Ramos (cell line): ENCODE data around the gene SLMAP.
"Not testable (repeated sequence)": the region's sequence is repeated elsewhere in the genome, so short reads cannot be mapped to it uniquely, and the experiment has no call there.

Experiments
- in situ Hi-C: fragments of 300-500 bp; cut with MboI; formaldehyde crosslinking; loops from one replicate; pipeline ENCODE4 v1.14.3; 2022; ENCODE audit warnings: low sequenced_read_pairs; ENCODE audit not compliant: unreplicated experiment

SLMAP gene

DNA sequence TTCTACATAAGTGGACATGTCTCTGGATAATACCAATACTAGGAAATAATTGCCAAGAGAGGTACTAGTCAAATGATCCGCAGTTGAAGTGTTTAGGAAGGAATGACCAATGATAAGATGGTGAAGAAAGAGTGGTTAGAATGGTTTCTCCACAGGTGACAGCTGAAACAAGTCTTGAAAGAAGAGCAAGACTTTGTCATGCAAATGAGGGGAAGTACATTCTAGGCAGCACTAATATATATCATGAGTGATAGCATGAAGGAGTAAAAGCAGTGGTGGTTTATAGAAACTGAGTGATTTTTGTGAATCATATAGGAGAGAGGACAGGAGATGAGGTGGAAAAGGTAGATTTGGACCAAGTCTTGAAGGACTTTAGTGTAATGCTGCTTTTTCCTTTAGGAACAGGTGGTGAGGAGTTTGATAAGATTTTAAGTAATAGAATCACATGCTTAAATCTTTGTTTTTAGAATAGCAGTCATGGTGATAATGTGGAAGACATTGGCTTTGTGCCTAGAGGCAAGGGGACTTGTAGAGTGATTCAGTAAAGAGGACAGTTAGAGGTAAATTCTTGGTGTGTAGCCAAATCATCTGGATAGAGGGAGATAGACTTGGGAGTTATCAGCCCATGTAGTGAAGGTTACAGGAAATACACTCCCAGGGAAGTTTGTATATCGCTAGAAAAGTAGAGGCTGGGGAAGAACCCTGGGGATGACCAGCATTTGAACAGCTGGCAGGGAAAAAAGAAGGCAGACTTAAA, 31.9 kb downstream of the SLMAP start:
- in situ Hi-C loops, result no loop called here

DNA sequence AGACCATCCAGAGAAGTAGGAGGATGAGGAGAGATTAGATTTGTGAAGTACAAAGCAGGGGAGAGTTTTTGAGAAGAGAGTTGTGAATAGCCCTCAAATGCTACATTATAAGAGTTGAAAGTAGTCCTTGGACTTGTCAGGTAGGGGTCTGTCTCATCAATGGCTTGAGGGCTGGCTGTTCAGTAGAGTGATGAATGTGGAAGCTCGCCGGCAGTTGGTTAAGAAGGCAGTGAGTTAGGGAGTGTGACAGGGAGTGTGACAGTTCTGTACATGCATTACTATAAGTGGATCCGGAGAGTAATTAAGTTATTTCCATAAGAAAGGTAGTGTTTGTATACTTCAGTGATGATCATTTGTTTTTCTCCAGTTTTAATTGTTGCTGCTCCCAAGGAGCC, 32.5 kb downstream of the SLMAP start:
- in situ Hi-C loops, result no loop called here

DNA sequence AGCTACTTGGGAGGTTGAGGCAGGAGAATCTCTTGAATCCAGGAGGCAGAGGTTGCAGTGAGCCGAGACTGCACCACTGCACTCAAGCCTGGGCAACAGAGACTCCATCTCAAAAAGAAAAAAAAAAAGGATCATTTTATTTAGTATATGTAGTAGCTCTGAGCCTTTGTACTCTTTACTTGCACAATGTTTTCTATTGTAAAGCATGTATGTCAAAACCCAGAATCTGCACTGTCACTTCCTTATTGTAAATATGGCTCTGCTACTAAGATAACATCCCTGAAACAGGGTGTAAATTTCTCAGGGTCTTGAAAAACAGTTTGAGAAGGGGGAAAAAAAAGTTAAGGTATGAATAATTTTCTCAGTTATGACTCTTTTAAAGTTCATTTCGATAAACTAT, 35.1 kb downstream of the SLMAP start:
- in situ Hi-C loops, result no loop called here

DNA sequence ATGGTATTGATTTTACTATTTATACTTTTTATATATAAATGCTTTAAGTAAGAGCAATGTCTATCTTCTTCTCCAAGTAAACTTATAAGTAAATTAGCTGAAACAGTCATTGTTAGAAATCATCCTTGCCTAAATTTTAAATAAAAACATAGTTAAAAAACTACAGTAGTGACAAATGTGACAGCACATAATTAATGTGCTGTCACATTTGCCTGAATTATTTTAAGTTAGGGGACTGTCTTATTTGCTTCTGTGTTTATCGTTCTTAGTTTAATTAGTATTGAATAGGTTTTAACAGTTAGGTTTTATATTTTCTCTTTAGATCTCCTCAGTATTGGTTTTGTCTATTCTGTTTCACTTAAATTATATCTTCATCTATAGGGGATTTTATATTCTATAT, 36.1 kb downstream of the SLMAP start:
- in situ Hi-C loops, result no loop called here

DNA sequence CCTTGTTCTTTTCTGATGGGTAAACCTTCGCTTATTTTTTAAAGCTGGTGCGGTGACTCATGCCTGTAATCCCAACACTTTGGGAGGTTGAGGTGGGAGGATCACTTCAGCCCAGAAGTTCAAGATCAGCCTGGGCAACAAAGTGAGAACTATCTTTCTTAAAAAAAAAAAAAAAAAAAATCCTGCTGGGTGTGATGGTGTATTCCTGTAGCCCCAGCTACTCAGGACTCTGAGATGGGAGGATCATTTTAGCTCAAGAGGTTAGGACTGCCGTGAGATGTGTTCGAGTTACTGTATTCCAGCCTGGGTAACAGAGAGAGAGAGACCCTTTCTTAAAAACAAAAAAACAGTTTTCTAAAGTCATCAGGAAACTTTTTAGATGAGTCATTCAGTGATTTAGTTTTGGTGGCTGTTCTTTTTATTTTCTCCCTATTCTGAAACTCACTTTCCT, 37.7 kb downstream of the SLMAP start:
- in situ Hi-C loops, result no loop called here

DNA sequence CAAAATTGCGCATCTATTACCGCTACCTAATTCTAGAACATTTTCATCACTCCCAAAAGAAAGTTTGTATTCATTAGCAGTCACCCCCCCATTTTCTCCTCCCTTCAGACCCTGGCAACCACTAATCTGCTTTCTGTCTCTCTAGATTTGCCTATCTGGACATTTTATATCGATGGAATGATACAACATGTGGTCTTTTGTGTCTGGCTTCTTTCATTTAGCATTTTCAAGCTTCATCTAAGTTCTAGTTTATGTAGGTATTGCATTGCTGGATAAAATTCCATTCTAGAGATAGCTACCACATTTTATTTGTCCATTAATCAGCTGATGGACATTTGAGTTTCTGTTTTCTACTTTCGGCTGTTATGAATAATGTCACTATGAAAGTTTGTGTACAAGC, 38.4 kb downstream of the SLMAP start:
- in situ Hi-C loops, result no loop called here

DNA sequence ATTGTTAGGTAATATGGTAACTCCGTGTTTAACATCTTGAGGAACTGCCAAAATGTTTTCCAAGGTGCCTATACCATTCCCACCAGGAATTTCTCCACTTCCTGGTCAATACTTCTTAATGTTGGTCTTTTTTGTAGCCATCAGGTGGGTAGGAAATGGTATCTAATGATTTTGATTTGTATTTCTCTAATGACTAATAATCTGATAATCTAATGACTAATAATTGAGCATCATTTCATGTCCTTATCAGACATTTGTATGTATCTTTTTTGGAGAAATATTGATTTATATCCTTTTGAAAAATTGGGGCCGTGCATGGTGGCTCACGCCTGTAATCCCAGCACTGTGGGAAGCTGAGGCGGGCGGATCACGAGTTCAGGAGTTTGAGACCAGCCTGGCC, 38.8 kb downstream of the SLMAP start:
- in situ Hi-C loops, result no loop called here

DNA sequence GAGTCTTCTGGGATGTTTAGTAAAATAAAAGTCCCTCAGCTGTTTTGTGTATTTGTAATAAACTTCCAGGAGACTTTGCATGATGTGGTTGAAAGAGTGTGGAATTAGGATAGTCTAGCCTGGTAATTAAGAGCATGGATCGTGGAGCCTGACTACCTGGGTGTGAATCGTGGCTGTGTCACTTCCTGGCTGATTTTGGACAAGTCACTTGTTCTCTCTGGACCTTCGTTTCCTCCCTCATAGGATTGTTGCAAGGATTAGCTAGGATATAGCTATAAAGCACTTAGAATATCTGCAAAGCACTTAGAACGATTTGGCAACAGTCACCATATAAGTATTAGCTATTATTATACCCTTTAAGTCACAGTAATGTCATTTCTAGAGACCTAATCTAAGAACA, 40.2 kb downstream of the SLMAP start:
- in situ Hi-C loops, result no loop called here

DNA sequence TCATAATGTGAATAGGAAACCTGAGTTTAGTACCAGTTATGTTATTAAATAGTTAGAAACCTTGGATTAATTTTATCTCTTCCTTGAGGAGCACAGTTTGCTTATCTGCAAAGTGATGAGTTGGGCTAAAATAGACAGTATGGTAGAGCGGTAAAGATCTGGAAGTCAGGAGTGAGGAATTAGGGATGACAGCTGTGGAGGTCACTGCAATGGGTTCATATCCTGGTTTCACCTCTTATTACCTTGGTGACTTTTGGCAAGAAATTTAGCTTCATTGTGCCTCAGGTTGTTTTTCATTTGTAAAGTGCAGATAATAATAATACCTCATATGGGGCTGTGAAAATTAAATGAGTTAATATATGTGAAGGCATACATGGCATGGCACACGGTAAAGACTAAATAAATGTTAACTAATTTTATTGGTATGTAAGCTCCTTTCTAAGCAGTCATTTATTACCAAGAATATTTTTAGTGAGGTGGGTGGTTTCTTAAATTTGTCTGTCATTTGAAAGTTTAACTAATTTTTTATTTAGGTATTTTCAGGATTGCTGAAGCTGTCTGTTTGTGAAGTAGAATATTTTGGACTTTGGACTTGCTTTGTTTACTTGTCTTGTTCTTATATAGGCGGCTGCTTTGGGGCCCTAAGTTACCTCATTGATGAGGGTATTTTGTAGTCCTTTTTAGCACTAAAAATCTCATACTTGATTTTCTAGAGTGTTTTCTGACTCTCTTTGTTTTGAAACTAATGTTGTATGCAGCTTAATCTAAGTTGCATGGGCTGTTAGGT, 41.8 kb downstream of the SLMAP start:
- in situ Hi-C loops, result no loop called here

DNA sequence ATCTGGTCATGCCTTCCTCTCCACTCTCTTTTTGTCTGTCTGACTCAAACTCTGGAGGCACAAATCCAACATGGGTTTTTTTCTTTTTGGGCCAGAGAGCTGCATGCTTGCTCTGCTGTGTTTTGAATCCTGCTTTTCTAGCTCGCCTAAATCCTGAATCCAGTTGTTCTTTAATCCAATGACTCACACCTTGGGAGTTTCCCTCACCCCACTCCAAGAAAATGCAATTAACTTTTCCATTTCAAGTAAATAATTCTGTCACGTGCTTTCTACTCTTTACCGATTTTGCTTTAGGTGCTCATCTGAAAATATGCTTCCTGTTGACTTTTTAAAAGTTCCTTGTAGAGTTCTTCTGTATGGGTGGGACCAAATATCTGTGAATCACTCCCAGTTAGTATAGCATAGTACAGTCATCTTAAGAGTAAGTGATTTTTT, 47.6 kb downstream of the SLMAP start:
- in situ Hi-C loops, result no loop called here

DNA sequence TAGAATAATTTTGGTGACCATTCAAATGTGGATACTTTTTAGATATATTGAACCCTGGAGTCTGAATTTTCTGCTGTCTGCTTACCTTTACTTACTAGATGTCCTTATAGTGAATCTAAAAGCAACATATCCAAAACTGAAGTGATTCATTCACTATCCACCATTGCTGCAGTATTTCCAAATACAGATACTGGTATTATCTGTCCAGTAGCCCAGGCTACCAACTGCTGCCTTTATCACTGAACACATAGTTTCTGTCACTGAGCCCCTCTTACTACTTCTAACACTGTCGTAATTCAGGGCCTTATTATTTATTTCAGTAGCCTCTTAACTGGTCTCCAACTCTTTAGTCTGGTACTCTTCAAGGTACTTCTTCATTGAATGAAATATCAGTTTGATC, 49.2 kb downstream of the SLMAP start:
- in situ Hi-C loops, result no loop called here

DNA sequence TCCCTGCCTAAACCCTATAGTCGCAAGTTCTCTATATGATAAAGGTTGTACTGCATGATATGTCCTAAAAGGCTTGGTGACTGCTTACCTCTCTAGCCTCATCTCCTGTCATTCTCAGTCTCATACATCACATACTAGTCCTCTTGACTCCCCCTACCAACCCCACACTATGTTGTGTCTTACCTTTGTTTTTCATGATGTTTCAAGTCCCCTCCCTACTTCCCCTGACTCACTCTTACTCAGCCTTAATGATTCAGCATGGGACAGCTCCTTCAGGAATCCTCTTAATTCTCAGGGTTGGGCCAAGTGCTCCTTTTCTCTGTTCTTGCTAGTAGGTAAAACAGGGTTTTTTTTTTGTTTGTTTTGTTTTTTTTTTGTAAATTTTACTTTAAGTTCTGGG, 49.6 kb downstream of the SLMAP start:
- in situ Hi-C loops, result no loop called here

DNA sequence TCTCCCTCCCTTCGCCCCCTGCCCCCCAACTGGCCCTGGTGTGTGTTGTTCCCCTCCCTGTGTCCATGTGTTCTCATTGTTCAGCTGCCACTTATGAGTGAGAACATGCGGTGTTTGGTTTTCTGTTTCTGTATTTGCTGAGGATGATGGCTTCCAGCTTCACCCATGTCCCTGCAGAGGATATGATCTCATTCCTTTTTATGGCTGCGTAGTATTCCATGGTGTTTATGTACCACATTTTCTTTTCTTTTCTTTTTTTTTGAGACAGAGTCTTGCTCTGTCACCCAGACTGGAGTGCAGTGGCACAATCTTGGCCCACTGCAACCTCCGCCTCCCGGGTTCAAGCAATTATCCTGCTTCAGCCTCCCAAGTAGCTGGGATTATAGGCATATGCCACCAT, 50.1 kb downstream of the SLMAP start:
- in situ Hi-C loops, result not testable (repeated sequence)

DNA sequence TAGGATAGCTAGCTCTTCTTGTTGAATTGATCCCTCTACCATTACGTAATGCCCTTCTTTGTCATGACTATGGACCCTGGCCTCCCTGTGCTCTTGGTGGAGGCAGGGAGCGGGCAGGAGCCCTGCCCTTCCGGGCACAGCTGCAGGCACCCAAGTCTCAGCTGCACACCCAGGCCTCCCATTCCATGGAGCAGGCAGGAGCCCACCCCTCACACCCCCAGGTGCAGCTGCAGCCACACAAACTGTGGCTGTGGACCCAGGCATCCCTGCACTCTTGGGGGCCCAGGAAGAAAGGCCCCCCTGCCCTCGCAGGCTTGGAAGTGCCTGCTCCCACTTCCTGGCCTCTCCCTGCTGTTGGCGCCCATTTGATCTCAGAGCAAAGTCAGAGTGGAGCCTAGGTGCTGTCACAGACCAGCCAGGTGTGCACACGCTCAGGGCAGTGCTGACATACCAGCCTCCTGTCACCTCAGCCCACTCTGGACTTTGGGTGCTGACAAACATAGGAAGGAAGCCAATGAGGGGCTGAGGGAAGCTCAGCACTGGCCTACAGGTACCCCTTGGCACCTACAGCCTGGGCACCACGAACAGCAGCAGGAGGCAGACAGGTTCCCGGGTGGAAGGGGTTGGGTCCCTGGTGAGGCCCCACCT, 53.0 kb downstream of the SLMAP start:
- in situ Hi-C loops, result no loop called here

DNA sequence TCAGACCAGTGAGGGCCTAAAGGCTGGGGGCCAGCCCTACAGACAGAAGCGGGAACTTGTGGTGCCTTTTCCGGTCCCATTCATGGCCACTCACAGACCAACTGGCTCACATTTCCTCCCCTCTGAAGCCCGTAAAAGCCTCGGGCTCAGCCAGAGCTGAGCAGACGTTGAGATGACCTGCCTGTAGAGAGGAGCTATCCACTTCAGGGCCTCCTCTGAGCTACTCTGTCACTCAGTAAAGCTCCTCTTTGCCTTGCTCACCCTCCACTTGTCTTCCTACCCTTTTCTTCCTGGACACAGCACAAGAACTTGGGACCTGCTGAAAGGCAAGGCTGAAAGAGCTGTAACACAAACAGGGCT, 53.5 kb downstream of the SLMAP start:
- in situ Hi-C loops, result no loop called here

DNA sequence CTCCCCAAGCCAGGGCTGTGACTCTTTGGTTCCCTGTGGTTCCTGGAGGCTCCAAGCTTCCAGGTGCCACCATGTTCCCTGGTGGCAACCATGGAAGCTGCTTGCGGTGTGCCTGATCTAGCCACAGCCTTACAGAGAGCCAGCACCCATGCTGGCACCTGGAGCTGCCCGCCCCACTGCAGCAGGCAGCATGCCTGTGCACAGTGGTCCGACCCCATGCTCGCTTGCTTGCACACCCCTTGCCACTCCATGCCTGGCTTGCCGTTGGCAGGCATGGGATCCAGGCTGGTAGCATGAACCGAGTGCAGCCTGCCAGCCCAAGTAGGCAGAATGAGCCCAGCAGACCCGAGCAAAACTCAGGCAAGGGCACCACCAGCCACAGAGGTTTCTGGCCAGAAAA, 53.9 kb downstream of the SLMAP start:
- in situ Hi-C loops, result no loop called here

DNA sequence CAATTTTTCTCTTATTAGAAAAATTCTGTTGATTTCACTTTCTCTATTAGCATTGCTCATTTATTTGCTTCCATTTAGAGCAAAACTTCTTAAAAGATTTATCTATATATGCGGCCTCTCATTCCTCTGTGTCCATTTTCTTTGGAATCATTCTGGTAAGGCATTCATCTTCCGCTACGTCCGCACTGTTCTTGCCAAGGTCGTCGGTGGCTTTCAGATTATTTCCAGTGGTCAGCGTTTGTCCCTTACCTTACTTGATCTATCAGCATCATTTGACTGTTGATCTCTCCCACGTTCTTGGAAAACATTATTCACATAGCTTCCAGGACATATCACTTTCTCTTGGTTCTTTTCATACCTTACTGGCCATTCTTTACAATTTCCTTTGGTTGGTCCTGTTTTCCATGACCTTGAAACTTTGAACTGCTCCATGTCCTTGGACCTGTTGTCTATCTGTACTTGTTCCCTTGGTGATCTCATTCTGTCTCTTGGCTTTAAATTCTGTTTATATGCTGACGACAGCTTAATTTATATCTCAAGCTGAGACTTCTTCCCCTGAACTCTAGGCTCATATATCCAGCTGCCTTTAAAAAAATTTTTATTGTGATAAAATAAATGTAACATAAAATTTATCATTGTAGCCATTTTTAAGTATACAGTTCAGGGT, 54.5 kb downstream of the SLMAP start:
- in situ Hi-C loops, result no loop called here

DNA sequence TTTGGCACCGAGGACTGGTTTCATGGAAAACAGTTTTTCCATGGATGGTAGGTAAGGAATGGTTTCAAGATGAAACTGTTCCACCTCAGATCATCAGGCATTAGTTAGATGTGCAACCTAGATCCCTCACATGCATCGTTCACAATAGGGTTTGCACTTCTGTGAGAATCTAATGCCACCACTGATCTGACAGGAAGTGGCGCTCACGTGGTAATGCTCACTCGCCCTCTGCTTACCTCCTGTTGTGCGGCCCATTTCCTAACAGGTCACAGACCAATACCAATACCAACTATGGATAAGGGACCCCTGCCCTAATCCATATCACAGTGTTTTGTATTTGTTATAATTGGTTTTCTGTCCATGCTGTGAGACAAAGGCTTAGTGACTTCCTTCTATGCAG, 58.9 kb downstream of the SLMAP start:
- in situ Hi-C loops, result no loop called here

DNA sequence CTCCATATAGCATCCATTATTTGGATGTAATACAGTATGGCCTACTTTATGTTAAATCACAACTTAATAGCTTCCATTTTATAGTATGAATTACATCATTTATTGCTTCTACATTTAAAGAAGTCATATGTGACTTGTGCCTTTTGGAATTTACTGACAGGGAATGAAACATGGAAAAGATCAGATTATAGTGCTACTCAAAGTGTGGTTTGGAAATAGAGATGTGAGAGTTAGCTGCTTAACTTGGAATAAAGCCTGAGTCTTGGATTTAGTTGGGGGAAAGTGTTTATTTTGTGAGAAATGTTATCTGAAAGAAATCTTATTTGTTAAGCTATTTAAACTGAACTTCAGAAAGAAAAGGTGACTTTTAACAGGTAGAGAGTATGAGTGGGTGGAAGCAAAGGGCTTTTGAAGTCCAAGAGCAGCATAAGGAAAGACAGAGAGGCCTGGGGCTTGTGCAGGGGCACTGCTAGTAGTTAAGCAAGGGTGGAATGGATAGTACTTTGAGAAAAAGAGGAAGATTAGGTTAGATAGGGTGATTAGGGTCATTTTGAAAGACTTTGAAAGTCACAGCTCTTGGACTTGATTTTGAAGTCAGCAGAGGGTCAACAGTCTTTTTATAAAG, 60.5 kb downstream of the SLMAP start:
- in situ Hi-C loops, result no loop called here

DNA sequence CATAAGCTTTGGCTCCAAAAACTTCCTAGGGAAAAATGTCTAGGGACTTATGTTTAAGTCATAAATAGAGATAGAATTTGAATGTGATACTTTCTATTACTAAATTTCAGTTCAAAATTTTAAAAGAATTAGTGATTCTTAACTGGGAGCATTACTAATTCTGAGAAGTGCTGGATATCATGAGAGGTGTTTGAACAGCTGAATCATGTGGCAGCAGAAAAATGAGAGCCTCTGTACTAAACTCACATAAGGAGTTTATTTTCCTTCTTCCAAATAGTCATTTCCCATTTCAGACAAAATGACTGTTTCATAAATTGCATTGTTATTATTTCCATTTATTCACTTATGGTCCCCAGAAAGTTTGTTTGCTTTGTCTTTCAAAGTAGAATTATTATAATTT, 62.7 kb downstream of the SLMAP start:
- in situ Hi-C loops, result no loop called here
